GM21723 (cell line): Measurements from ENCODE around the gene MVB12B.

Experiments used
- ATAC-seq: cut with Tn5 transposase; IDR thresholded peaks from one replicate; pipeline ENCODE4 v1.9.1; 2021; ENCODE audit warnings: mild to moderate bottlenecking, moderate library complexity; ENCODE audit not compliant: unreplicated experiment

The MVB12B gene

GRCh38 chr9:126448865-126449577 lies 122.4 kb downstream of the MVB12B start:
- no peak for ATAC-seq

GRCh38 chr9:126449725-126450667 lies 123.4 kb downstream of the MVB12B start:
- ATAC-seq, result no peak

GRCh38 chr9:126450668-126451205 lies 124.1 kb downstream of the MVB12B start:
- no peak for ATAC-seq

GRCh38 chr9:126451316-126451885 lies 124.8 kb downstream of the MVB12B start:
- ATAC-seq, result no peak

- ATAC-seq, result no peak
These were observed 125.5 kb downstream of the MVB12B start for GRCh38 chr9:126452106-126452505.

- no peak for ATAC-seq
These were observed 126.7 kb downstream of the MVB12B start for GRCh38 chr9:126453156-126453963.

- no peak for ATAC-seq
These were observed 127.6 kb downstream of the MVB12B start for GRCh38 chr9:126454215-126454614.

- ATAC-seq, result no peak
These were observed 128.2 kb downstream of the MVB12B start for GRCh38 chr9:126454795-126455194.

- ATAC-seq, result no peak
These were observed 130.0 kb downstream of the MVB12B start for GRCh38 chr9:126456441-126457174.

- ATAC-seq, result no peak
These were observed 130.5 kb downstream of the MVB12B start for GRCh38 chr9:126457175-126457547.

GRCh38 chr9:126457890-126458289 lies 131.3 kb downstream of the MVB12B start:
- no peak for ATAC-seq

- ATAC-seq, result no peak
These were observed 132.5 kb downstream of the MVB12B start for GRCh38 chr9:126459126-126459525.

- ATAC-seq, result no peak
These were observed 132.9 kb downstream of the MVB12B start for GRCh38 chr9:126459546-126459945.

GRCh38 chr9:126459965-126460843 lies 133.6 kb downstream of the MVB12B start:
- no peak for ATAC-seq

- ATAC-seq, result no peak
These were observed 134.4 kb downstream of the MVB12B start for GRCh38 chr9:126461029-126461428.

GRCh38 chr9:126461608-126462007 lies 135.0 kb downstream of the MVB12B start:
- ATAC-seq, result no peak

GRCh38 chr9:126462617-126463016 lies 136.0 kb downstream of the MVB12B start:
- ATAC-seq, result no peak

- no peak for ATAC-seq
These were observed 136.8 kb downstream of the MVB12B start for GRCh38 chr9:126463426-126463825.
